ENCODE results near the gene CSNK1G3. TPM values are rescaled to one million over a fixed set of nuclear protein-coding genes. Genes with fewer than 3 reads are reported as not detected.

Gene CSNK1G3
- total RNA-seq, 1 donor from 2014 or later: 27.6 TPM

DNA sequence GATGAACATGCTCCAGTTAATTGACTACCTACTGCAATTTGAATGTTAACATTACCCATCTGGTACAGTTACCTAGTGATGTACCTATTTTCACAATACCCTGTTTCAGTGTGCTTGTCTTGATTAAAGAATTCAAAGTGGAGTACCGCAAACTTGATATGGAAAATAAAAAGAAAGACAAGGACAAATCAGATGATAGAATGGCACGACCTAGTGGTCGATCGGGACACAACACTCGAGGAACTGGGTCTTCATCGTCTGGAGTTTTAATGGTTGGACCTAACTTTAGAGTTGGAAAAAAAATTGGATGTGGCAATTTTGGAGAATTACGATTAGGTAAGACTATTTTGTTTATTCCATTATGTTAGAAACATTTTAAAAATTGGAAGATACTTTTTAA is 33.5 kb downstream of the CSNK1G3 start:
- Histone ChIP-seq H3K4me3 (no peak overlapping the region), H3K4me1 (peaks cover 23% of the 10 kb centered on the region), H3K36me3 (no peaks in the 10 kb centered on the region), H3K27me3 (ENCODE audit: low read depth) (no peaks in the 10 kb centered on the region), H3K27ac (replicated peaks) (no peak overlapping the region), H3K9me3 (replicated peaks) (no peaks in the 10 kb centered on the region)
- DNase-seq: no peak
- TF ChIP-seq, protein P1, sequence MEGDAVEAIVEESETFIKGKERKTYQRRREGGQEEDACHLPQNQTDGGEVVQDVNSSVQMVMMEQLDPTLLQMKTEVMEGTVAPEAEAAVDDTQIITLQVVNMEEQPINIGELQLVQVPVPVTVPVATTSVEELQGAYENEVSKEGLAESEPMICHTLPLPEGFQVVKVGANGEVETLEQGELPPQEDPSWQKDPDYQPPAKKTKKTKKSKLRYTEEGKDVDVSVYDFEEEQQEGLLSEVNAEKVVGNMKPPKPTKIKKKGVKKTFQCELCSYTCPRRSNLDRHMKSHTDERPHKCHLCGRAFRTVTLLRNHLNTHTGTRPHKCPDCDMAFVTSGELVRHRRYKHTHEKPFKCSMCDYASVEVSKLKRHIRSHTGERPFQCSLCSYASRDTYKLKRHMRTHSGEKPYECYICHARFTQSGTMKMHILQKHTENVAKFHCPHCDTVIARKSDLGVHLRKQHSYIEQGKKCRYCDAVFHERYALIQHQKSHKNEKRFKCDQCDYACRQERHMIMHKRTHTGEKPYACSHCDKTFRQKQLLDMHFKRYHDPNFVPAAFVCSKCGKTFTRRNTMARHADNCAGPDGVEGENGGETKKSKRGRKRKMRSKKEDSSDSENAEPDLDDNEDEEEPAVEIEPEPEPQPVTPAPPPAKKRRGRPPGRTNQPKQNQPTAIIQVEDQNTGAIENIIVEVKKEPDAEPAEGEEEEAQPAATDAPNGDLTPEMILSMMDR (IDR thresholded peaks at IDR 0.05; ENCODE audit: borderline replicate concordance): peak; percentile 47
- intact Hi-C loops (cut with micrococcal nuclease): no loop called here

DNA sequence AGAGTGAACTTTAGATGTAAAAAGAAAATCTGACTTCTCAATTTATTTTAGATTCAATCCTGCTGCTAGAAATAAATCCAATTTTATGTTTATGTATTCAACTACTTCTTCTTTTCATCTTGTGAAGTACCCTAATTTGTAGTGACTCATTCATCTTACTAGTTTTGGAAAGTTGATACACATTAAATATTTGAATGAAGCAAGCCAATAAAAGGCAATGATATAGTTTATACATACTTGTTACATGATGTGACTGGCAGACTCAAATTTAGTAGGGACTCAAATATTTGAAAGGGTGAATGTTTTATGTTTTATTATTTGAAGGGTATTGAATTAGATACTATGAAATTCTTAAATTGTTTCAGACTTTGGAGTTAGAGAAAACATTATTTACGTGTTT is 34.7 kb downstream of the CSNK1G3 start:
- H3K9me3 ChIP-seq (replicated peaks): no peaks in the 10 kb centered on the region
- H3K36me3 ChIP-seq: no peaks in the 10 kb centered on the region
- no peak for DNase-seq
- H3K4me1 ChIP-seq: peaks cover 23% of the 10 kb centered on the region
- H3K27ac ChIP-seq (replicated peaks): no peak overlapping the region
- intact Hi-C loops (cut with micrococcal nuclease): no loop called here
- no peaks in the 10 kb centered on the region for H3K27me3 ChIP-seq (ENCODE audit: low read depth)
- H3K4me3 ChIP-seq: no peak overlapping the region
- TF ChIP-seq, protein P1 (IDR thresholded peaks at IDR 0.05; ENCODE audit: borderline replicate concordance): no peak

DNA sequence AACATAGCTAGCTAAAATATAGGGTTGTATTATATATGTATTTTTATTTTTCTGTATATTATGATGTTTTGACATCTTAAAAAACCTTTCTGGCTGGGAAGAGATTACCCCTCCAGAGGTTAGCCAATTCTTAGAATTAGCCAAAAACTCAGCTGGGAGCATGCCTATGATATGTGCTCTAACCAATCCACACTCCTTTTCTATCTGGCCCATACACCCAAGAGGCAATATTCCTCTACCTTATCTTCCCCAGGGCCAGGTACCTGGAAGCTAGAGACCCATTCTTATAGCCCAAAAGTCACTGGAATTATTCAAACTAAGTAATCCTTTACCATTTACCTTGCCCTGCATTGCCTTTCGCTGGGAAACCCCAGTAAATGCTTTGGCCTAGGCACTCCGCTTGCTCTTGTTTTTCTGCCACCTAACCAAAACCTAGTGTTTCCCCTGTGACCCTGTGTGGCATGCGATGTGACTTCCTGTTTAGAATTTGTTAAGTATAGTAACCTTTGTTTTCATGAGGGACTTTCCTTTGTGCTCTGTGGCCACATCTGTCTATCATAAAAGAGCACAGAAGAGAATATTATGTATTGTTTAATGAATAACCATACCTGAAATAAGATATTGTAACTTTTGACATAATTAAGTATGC is 37.4 kb downstream of the CSNK1G3 start:
- intact Hi-C loops (cut with micrococcal nuclease): no loop called here
- Histone ChIP-seq H3K27me3 (ENCODE audit: low read depth) (no peaks in the 10 kb centered on the region), H3K36me3 (no peaks in the 10 kb centered on the region), H3K27ac (replicated peaks) (no peak overlapping the region), H3K4me3 (no peak overlapping the region), H3K9me3 (replicated peaks) (no peaks in the 10 kb centered on the region), H3K4me1 (peaks cover 11% of the 10 kb centered on the region)
- TF ChIP-seq, protein P1 (IDR thresholded peaks at IDR 0.05; ENCODE audit: borderline replicate concordance): no peak
- no peak for DNase-seq

DNA sequence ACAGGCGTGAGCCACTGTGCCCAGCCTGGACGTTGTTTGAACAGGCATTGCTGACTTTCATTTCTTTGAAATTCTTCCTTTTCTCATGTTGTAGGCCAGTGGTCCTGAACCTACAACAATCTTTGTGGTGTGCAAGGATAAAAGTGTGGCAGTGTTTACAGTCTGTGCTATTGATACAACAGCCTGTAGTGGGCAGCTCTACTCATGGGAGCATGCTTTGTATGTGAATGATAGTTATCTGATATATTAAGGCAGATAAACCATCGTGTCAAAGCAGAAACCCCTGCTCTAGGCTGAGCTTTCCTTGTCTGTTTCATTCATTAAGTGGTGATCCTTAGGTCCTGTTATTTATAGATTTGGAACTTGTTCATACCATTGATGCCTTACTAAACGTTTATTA is 42.6 kb downstream of the CSNK1G3 start:
- no peaks in the 10 kb centered on the region for H3K27me3 ChIP-seq (ENCODE audit: low read depth)
- H3K4me3 ChIP-seq: no peak overlapping the region
- peaks cover 14% of the 10 kb centered on the region for H3K4me1 ChIP-seq
- intact Hi-C loops (cut with micrococcal nuclease): no loop called here
- TF ChIP-seq, protein P1 (IDR thresholded peaks at IDR 0.05; ENCODE audit: borderline replicate concordance): no peak
- no peaks in the 10 kb centered on the region for H3K9me3 ChIP-seq (replicated peaks)
- no peak overlapping the region for H3K27ac ChIP-seq (replicated peaks)
- H3K36me3 ChIP-seq: peaks cover 8% of the 10 kb centered on the region
- no peak for DNase-seq

DNA sequence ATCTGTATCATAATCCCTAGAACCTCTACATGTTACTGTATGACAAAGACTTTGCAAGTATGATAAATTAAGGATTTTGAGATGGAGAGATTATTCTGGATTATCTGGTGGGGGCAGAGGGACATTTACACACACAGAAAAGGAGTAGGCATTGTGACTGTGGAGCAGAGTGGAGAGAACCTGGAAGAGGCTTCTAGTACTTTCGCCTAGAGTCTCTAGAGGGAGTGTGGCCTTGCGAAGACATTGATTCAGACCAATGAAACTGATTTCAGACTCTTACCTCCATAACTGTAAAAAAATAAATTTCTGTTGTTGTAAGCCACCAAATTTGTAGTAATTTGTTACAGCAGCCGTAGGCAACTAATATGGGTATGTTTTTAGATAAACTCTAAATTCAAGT is 45.9 kb downstream of the CSNK1G3 start:
- H3K36me3 ChIP-seq: peaks cover 8% of the 10 kb centered on the region
- intact Hi-C loops (cut with micrococcal nuclease): no loop called here
- no peak for DNase-seq
- no peak overlapping the region for H3K4me3 ChIP-seq
- peaks cover 19% of the 10 kb centered on the region for H3K4me1 ChIP-seq
- H3K27ac ChIP-seq (replicated peaks): no peak overlapping the region
- TF ChIP-seq, protein P1 (IDR thresholded peaks at IDR 0.05; ENCODE audit: borderline replicate concordance): no peak
- no peaks in the 10 kb centered on the region for H3K9me3 ChIP-seq (replicated peaks)
- no peaks in the 10 kb centered on the region for H3K27me3 ChIP-seq (ENCODE audit: low read depth)

All from left ventricle myocardium inferior (tissue), 1 donor.